Gastroesophageal sphincter (tissue), 4 donors: ENCODE data around the gene ARHGAP23. TPM values are rescaled to one million over a fixed set of nuclear protein-coding genes. Genes with fewer than 3 reads are reported as not detected.

Experiments
- ATAC-seq: fragments of 150-250 bp; one replicate; pipeline ENCODE4 v1.9.1; 2016; ENCODE audit warnings: mild to moderate bottlenecking, moderate library complexity
- H3K27ac ChIP-seq, 4 donors: fragments of 200-600 bp; sonication (generic) in 3 of 4; 1 replicate in 3 of 4; 2 replicates in 1 of 4; pipeline ENCODE4 v1.5.1; 2016 to 2019
- H3K27me3 ChIP-seq: fragments of 200-600 bp; sonication (generic); one replicate; pipeline ENCODE4 v1.5.1; 2019
- H3K36me3 ChIP-seq, 2 donors: fragments of 200-600 bp; sonication (generic); one replicate each; pipeline ENCODE4 v1.5.1; 2019; ENCODE audit warnings: control low read depth in 1 of 2
- H3K4me1 ChIP-seq, 3 donors: fragments of 200-600 bp; sonication (generic); 1 replicate in 2 of 3; 2 replicates in 1 of 3; pipeline ENCODE4 v1.5.1; 2016 to 2019; ENCODE audit warnings: control low read depth in 2 of 3
- H3K4me3 ChIP-seq, 2 donors: fragments of 200-600 bp; sonication (generic); one replicate each; pipeline ENCODE4 v1.5.1; 2019; ENCODE audit warnings: mild to moderate bottlenecking in 1 of 2, moderate library complexity in 1 of 2
- H3K9me3 ChIP-seq, 3 donors: fragments of 200-600 bp; sonication (generic); one replicate each; pipeline ENCODE4 v1.5.1; 2017 to 2019; ENCODE audit warnings: control low read depth in 2 of 3
- EP300 ChIP-seq: sonication (generic); formaldehyde crosslinking; IDR thresholded peaks from one replicate; pipeline ENCODE4 v1.6.1; 2017; ENCODE audit warnings: antibody characterized with exemption, mild to moderate bottlenecking
- POLR2A ChIP-seq, 2 donors: fragments of 450-650 bp; IDR thresholded peaks; one replicate each; pipeline ENCODE4 v1.6.1; 2017; ENCODE audit warnings: antibody characterized with exemption in 2 of 2, mild to moderate bottlenecking in 2 of 2, moderate library complexity in 1 of 2
- POLR2AphosphoS5 ChIP-seq: sonication (generic); formaldehyde crosslinking; IDR thresholded peaks from one replicate; pipeline ENCODE4 v1.6.1; 2017; ENCODE audit warnings: antibody characterized with exemption
- whole genome bisulfite sequencing, 2 donors: methylation state at CpG; one replicate each; pipeline ENCODE4 v1.1.5; 2018; ENCODE audit warnings: low coverage in 1 of 2; 5-methylcytosine and 5-hydroxymethylcytosine counted together
- total RNA-seq, 4 donors: library from RNA; depleted of rRNA; stranded (reverse); fragments of >200 nt; gene quantifications; one replicate each; pipeline ENCODE4 v1.1.0, GENCODE V29; 2016
- TF ChIP-seq, protein P1 (sequence below), 4 experiments: fragments of 200-600 bp in 2 of 4; fragments of 450-650 bp in 2 of 4; sonication (generic) in 1 of 4; IDR thresholded peaks; one replicate each; pipeline ENCODE4 v1.5.1; 2017 to 2019; ENCODE audit warnings: antibody characterized with exemption in 4 of 4, mild to moderate bottlenecking in 2 of 4, moderate library complexity in 2 of 4

ARHGAP23 gene
- total RNA-seq, 4 donors from 2014 or later: 45.3 to 132 (median 82.8) TPM

DNA sequence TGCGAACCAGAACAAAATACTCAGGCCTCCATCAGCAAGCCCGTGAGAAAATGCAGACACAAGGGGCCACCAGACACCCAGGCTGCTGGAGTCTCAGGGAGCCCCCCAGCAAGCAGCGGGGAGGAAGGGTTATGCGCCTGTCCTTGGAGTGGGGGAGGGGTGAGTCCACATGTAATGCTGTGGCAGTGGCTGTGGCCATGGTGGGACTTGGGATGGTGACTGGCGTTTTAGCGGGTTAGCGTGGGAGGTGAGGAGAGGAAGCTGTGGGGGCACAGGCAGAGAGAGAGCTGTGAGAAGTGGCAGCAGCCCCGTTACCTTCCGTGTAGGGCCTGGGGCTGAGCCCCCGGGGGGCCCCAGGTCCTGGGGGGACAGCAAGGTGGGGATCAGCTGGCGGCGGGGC lies 119.2 kb downstream of the ARHGAP23 start:
- Histone ChIP-seq H3K27ac (no peak overlapping the region), H3K4me1 (no peaks in the 10 kb centered on the region), H3K36me3 (peaks cover 0 to 4% of the 10 kb centered on the region in 2 donors), H3K9me3 (no peaks in the 10 kb centered on the region), H3K27me3 (peaks cover 82% of the 10 kb centered on the region), H3K4me3 (no peak overlapping the region)
- 76% methylated on average over 5 of the region's 12 CpGs; no CpG with 5 or more reads in 1 of the 2 donors for WGBS, 2 donors
- TF ChIP-seq EP300 (no peak), POLR2A (IDR thresholded peaks at IDR 0.05) (no peak), POLR2AphosphoS5 (no peak)
- TF ChIP-seq, protein P1, sequence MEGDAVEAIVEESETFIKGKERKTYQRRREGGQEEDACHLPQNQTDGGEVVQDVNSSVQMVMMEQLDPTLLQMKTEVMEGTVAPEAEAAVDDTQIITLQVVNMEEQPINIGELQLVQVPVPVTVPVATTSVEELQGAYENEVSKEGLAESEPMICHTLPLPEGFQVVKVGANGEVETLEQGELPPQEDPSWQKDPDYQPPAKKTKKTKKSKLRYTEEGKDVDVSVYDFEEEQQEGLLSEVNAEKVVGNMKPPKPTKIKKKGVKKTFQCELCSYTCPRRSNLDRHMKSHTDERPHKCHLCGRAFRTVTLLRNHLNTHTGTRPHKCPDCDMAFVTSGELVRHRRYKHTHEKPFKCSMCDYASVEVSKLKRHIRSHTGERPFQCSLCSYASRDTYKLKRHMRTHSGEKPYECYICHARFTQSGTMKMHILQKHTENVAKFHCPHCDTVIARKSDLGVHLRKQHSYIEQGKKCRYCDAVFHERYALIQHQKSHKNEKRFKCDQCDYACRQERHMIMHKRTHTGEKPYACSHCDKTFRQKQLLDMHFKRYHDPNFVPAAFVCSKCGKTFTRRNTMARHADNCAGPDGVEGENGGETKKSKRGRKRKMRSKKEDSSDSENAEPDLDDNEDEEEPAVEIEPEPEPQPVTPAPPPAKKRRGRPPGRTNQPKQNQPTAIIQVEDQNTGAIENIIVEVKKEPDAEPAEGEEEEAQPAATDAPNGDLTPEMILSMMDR (IDR thresholded peaks at IDR 0.05): no peak
- ATAC-seq: no peak

GRCh38 chr17:38549285-38549684 lies 121.0 kb downstream of the ARHGAP23 start:
- WGBS, 2 donors: 60 to 90% methylated on average over 2 to 4 of the region's 4 CpGs
- H3K4me3 ChIP-seq: no peak overlapping the region
- no peaks in the 10 kb centered on the region for H3K9me3 ChIP-seq
- TF ChIP-seq POLR2A (IDR thresholded peaks at IDR 0.05) (no peak), EP300 (no peak)
- TF ChIP-seq, protein P1 (IDR thresholded peaks at IDR 0.05): no peak
- ATAC-seq: no peak
- H3K36me3 ChIP-seq: peaks cover 0 to 4% of the 10 kb centered on the region in 2 donors
- no peaks in the 10 kb centered on the region for H3K4me1 ChIP-seq
- H3K27ac ChIP-seq: no peak overlapping the region
- H3K27me3 ChIP-seq: peaks cover 83% of the 10 kb centered on the region

GRCh38 chr17:38550661-38551060 lies 122.4 kb downstream of the ARHGAP23 start:
- peaks cover 84% of the 10 kb centered on the region for H3K27me3 ChIP-seq

DNA sequence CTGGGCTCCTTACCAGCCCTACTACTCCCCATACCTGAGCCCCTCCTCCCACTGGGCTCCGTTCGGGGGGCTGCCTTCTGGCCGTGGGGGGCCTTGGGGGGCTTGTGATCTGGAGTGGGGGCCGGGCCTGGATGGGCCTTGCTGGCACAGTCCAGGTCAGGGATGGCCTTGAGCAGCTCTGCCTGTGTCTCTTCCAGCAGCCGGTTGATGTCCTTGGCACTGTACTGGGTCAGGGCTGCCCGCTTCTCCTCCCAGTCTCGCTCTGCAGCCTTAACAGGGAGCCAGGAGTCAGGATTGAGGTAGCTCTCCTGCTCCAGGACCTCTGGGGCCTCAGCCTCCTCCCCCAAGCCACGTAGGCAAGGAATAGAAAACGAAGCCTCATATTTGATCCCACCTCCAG lies 122.9 kb downstream of the ARHGAP23 start:
- peaks cover 82% of the 10 kb centered on the region for H3K27me3 ChIP-seq
- H3K4me1 ChIP-seq: no peaks in the 10 kb centered on the region
- no peak for TF ChIP-seq POLR2A (IDR thresholded peaks at IDR 0.05)
- TF ChIP-seq, protein P1 (IDR thresholded peaks at IDR 0.05): no peak
- ATAC-seq: no peak
- no peak overlapping the region for H3K27ac ChIP-seq
- 91% methylated on average over 4 of the region's 9 CpGs; no CpG with 5 or more reads in 1 of the 2 donors for WGBS, 2 donors
- H3K9me3 ChIP-seq: no peaks in the 10 kb centered on the region
- no peak overlapping the region for H3K4me3 ChIP-seq
- peaks cover 0 to 4% of the 10 kb centered on the region in 2 donors for H3K36me3 ChIP-seq

More at GRCh38 chr17:38550661-38551060, 122.4 kb downstream of the ARHGAP23 start:
- Histone ChIP-seq H3K4me1 (no peaks in the 10 kb centered on the region), H3K27ac (no peak overlapping the region), H3K9me3 (no peaks in the 10 kb centered on the region), H3K4me3 (no peak overlapping the region), H3K36me3 (peaks cover 0 to 4% of the 10 kb centered on the region in 2 donors)
- no peak for ATAC-seq
- TF ChIP-seq, protein P1 (IDR thresholded peaks at IDR 0.05): no peak
- no peak for TF ChIP-seq POLR2A (IDR thresholded peaks at IDR 0.05)
- TF ChIP-seq POLR2AphosphoS5: no peak
- TF ChIP-seq EP300: no peak
- WGBS, 2 donors: 71% methylated on average over 4 of the region's 8 CpGs; no CpG with 5 or more reads in 1 of the 2 donors

DNA sequence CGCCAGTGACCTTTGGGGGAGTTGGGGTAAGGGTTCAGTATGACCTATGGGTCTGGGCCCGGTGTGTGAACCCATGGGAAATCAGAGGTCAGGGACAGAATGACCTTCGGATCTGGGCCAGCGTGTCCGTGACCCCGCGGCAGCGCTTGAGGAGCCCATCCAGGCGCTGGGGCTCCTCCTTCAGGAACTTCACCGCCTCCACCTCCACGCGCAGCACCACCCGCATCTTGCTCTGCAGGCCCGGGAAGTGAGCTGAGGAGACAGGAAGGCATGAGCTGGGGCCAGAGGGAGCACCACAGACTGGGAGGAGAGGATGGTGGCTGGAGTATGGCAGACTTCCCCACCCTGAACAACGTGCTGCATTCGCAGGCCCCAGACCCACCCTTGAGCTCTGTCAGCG lies 124.1 kb downstream of the ARHGAP23 start:
- Histone ChIP-seq H3K4me3 (no peak overlapping the region), H3K9me3 (no peaks in the 10 kb centered on the region), H3K36me3 (peaks cover 0 to 4% of the 10 kb centered on the region in 2 donors), H3K4me1 (peaks cover 0 to 5% (median 2%) of the 10 kb centered on the region in 3 donors), H3K27ac (no peak overlapping the region), H3K27me3 (peaks cover 79% of the 10 kb centered on the region)
- TF ChIP-seq POLR2AphosphoS5: no peak
- TF ChIP-seq EP300: no peak
- TF ChIP-seq, protein P1 (IDR thresholded peaks at IDR 0.05): no peak
- no peak for TF ChIP-seq POLR2A (IDR thresholded peaks at IDR 0.05)
- no peak for ATAC-seq
- WGBS, 2 donors: 80% methylated on average over 1 of the region's 17 CpGs; no CpG with 5 or more reads in 1 of the 2 donors
